Anterior cingulate cortex (tissue), 58 donors: ENCODE results near the gene FNIP2.
"Not testable (repeated sequence)": the region's sequence is repeated elsewhere in the genome, so short reads cannot be mapped to it uniquely, and the experiment has no call there.

ENCODE experiments used
- DNase-seq, 58 donors: peaks; one replicate each; lab custom pipeline; 2025; lab: John Stamatoyannopoulos, UW

The FNIP2 gene

DNA sequence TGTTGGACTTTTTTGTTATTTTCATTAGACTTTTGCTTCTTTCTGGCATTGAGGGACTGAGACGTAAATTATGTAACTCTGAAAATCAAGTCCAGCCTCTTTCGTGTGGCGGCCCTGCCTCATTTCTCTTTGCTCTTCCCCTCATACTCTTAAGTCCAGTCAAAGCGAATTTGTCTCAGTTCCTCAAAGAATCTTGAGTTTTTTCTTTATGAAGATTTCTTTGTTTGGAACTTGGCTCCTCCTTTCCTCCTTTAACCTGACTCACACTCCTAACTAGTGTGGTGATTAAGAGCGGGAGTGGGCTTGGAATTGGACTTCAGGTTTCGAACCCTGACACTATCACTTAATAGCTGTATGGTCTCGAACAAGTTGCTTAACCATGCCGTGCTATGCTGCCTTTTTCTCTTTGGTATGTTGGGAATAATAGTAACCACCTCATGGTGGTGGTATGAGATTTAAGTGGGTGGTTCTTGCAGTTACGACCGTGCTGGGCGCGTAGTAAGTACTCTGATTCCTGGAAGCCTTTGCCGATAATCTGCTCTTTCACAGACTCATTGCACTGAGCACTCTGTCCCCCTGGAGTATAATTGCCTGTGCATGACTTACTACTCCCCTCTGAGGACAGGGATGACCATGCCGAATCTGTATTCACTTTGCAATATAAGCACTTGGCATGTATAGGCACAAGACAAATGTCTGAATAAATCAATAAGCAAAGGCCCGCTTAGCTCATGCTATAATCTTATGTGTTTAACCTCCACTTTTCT, 19.1 kb downstream of the FNIP2 start:
- DNase-seq: no peak

DNA sequence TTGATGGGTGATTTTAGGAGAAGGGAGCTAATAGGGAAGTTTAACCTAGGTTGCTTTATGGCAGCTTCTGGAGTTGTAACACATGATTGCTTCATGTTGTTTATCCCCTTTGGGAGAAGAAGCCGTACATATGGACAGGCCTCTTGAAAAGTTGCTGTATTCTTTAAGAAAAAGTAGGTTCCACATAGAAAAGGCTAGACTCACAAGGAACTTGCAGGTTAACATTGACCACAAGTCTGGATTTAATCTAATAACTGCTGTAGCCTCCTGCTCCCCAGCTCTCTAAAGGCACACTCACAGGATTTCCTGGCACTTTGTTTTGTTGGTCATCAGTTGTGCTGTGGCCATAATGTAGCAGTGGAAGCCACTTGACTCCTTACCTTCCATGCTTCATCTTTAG, 19.7 kb downstream of the FNIP2 start:
- DNase-seq: no peak

DNA sequence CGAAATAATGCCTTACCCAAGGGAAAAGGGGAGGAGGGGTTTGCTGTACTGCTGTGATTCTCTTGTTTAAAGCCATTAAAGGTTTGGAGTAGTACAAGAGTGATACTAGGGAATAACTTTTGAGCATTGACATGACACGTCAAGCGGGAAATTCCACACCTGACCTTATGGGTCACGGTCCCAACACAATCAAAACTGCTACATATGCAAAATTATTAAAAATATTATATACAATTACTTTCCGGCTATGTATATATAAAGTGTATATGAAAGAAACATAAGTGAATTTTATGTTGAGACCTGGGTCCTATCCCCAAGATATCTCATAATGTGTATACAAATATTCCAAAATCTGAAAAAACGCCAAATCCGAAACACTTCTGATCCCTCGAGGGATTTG, 21.0 kb downstream of the FNIP2 start:
- no peak for DNase-seq

DNA sequence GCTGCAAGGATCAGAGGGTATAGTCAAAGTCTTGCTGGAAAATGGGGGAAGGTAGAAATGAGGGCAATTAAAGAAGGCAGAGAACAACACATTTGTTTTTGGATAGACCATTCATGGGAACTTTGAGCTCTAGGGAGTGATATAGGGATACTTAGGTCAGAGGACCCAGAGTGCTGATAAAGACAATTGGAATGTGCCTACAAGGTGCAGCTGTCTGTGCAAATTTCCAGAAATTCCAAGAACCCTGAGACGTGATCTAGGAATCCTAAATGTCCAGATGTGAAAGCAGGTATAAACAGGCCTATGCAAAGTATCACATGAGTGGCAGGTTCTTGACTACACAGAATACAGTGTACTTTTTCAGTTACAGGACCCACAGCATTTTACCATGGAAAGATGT, 24.2 kb downstream of the FNIP2 start:
- DNase-seq: no peak

DNA sequence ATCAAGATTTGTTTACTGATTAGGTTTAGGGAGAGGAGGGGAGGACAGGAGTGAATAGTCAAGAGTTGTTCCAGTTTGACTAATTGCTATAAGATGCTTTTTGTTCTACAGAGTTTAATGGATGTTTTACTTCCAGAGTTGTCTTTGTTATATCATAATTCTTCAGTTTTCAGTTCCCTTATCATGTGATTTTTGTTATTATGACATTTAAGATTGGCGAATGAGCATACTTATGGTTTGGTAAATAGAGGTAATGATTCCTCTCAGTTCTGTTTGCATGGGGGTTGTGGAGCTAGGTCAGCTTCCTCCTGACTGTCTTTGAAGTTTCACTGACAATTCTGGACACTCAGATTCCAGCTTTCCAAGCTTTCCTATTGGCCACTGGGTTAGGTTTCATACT, 24.6 kb downstream of the FNIP2 start:
- not testable (repeated sequence) for DNase-seq

DNA sequence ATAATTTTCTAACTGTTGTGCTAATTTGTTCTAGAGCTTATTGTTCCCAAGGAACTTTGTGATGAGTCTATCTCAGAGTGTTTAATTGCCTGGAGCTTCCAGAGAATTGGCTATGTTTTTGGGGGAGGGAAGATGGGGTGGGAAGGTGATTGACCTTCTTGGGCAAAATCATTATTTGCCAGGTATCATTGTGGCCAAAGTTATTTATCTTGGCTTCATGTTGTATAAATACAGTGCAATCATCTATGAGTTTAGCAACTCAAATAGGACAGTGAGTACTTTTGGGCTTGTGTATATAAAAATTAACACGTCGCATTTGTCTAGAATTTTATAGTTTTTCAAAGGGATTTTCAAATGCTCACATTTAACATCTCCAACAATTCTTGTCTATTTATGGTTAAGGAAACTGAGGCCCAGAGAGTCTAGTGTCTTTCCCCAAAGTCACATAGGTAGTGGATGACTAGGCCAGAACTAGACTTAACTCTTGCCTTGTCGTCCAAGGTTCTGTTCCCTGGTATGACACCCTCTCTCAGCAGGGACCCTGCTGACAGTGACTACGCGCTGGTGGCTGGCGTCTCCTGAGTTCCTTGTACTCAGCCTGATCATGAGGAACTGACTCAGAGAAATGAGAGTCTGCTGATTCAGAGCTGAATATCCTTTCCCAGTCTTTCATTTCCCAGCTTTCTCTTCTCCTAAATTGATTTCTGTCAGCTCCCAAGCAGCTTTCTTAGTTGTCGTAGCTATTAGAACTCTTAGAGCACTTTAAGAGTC, 27.7 kb downstream of the FNIP2 start:
- DNase-seq: no peak

DNA sequence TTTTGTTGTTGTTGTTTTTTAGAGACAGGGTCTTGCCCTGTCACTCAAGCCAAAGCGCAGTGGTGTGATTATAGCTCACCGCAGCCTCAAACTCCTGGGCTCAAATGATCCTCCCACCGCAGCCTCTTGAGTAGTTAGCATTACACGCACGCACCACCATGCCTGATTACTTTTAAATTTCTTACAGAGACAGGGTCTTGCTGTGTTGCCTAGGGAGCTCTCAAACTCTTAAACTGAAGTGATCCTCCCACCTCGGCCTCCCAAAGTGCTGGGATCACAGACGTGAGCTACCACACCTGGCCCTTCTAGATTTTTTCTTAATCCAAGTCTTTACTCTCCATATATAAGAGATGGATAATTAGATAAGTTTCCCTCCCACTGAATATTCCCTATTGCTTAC, 29.2 kb downstream of the FNIP2 start:
- DNase-seq: no peak

DNA sequence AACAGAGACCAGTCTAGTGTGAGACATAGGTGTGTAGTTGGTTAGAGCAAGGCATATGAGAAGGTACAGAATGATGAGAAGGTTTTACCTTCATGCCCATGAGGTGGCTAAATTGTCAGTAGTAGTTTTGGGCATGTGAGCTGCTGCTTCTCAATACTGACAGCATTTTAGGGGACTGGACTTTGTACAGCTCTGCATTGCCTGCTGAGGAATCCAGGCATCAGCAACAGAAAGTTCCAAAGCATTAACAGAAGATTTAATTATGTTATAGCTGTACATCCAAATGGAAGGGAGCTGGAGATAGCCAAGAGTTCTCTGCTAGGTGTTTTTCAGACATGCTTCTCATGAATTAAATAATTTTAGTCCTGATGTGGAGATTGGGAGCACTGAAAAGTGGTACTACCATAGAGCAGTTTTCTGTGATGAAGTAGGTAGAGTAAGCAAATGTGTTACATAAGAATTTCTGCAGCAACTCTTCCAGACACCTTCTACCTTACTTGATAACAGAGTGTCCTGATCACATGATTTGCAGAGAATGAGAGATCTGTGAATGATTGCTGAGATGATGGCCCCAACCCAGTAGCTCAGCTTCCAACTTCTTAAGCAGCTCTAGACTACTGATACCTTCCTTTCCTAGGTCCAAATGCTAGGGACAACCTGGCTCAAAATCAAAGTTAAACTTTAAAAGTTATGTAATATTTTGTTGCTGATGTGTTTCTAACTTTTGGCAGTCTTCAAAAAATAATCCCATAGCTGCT, 30.4 kb downstream of the FNIP2 start:
- DNase-seq: no peak

DNA sequence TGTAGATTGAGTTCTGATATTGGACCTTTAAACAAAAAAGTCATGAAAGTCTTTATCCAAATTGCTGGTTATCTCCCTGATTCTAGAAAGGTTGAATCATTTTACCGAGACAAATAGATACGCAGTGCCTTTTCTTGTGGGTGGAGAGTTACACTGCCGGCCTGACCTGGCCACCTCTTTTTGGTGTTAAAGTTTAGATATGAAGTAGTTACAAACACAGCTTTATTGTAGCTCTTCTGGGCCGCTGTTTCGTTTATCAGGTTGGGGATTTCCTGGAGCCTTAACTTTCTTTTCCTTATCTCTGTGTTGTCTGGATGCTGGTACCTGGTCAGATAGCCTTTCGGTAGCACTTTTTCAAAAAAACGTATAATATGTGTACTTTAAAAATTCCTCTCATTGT, 31.0 kb downstream of the FNIP2 start:
- DNase-seq: no peak

DNA sequence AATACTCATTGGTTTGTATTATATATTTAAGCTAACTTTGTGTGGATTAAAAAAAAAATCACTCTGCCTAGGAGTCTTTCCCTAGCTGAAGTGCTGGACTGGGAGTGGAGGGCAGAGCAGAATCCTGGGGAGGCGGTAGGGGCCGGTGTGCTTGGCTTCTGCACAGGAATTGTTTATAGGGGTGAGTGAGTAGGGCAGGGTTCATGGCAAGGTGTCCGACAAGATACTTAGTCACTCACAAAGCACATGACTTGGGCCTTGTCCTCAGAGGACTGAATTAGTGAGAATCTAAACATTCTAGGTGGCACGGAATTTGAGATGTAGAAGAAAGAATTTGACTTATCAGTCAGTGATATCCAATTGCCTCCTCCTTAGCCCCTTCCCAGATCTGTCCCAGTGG, 32.2 kb downstream of the FNIP2 start:
- DNase-seq: no peak

DNA sequence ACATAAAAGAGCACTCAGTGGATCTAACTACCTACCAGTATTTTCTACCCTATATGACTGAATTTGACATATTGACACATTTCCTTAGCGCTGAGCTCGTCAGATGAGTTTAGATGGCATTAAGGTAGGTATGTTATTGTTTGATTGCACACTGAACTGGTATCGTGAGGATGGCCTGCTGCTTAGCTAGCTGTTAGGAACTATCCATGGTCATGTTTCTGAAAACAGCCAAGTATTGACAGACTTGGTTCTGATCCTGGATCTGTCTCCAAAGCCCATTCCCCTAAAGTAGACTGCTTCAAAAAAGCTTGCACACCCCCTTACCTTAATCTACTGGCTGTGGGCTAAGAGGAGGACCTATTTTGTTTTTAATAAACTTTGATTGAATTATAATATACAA, 32.9 kb downstream of the FNIP2 start:
- no peak for DNase-seq

DNA sequence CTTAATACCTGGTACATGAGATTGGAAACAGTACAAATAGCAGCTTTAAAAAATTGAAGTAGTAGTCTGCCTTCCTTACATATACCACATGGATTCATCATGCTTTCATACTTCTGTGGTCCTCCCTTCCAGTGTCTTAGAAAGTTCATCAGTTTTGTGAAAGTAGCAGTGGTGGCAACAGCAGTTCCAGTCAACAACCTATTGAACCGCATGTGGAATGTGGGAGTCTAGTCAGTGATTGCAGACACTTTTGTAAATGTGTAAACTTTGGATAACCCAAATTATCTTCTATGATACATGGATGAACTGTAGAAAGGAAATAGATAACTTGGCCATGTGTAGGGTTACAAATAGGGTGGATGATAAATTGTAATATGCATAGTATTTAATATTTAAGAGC, 34.1 kb downstream of the FNIP2 start:
- DNase-seq: no peak

DNA sequence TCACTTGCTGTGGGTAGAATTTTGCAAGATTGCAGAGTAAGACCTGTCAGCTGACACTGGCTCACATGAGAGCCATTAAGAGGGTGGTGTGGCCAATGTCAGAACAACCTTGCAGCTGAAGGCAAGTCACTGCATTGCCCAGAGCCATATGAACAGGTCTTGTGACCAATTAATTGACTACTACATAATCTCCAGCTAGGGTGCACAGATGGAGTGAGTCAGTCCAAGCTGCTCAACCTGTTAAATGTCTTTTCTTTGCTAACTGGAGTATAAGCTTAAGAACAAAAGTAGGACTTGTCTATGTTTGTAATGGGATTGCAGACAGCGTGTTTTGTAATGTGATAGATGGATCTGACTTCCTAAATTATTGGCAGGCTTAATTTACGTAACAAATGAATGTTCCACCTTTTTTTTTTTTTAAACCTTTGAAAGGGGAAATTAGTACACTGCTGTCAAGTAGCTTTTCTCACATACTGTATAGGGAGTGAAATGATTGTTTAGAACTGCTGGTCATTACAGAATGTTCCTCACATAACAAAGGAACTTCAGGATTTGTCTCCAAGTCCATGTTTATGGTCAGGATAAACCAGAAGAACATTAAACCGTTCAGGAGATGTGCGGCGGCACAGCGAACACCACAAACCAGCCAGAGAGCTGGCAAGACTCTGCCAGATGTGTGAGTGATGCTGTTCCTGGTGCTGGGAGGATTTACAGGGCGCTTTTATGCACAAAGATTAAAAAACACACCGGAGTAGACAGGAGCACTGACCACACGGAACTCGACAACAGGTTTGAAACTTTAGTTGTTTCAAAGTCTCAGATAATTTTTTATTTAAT, 37.0 kb downstream of the FNIP2 start:
- DNase-seq: peak in 15 of 58 donors; percentile 4 to 68 (median 19)

DNA sequence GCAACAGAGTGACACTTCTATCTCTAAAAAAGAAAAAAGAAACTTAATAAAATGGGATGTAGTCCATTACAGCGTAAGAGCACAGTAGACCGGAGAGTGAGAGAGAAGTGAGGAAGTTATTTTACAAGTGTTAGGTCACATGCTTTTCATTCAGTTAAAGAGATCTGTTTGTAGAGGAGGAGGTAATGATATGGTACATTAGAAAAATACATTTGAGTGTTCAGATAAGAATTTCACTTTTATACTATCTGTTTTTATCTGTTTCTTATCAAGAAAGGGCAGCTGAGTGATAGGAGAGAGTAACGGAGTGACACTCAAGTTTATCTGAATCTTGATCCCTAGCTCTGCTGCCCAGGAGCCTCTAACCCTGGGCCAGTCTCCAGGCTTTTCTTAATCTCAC, 38.9 kb downstream of the FNIP2 start:
- DNase-seq: no peak

DNA sequence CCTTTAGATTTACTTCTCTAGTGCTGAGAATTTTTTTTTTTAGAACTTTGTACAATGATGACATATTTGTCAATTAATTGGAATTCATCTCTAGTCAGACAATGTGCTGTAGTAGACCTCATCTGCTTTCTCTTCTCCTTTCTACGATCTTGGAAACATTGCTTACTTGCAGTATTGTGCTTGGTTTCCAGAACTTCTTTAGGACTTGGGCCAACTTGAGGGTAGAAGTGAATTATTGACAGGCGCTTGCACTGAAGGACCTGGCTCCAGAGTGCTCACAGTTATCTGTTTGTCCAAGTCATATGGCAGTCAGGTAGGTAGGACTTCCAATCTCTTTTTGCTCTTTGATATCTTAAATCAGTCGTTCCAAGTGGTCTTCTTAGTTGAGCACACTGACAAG, 39.6 kb downstream of the FNIP2 start:
- DNase-seq: no peak

DNA sequence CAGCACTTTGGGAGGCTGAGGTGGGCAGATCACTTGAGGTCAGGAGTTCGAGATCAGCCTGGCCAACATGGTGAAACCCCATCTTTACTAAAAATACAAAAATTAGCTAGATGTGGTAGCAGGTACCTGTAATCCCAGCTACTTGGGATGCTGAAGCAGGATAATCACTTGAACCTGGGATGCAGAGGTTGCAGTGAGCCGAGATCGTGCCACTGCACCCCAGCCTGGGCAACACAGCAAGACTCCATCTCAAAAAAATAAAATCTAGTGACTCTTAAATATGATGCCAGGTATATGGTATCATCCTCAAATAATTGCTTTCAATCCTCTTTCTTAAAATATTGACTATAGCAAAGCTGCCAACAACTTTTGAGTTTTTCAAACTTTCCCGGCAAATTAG, 40.4 kb downstream of the FNIP2 start:
- DNase-seq: not testable (repeated sequence)

DNA sequence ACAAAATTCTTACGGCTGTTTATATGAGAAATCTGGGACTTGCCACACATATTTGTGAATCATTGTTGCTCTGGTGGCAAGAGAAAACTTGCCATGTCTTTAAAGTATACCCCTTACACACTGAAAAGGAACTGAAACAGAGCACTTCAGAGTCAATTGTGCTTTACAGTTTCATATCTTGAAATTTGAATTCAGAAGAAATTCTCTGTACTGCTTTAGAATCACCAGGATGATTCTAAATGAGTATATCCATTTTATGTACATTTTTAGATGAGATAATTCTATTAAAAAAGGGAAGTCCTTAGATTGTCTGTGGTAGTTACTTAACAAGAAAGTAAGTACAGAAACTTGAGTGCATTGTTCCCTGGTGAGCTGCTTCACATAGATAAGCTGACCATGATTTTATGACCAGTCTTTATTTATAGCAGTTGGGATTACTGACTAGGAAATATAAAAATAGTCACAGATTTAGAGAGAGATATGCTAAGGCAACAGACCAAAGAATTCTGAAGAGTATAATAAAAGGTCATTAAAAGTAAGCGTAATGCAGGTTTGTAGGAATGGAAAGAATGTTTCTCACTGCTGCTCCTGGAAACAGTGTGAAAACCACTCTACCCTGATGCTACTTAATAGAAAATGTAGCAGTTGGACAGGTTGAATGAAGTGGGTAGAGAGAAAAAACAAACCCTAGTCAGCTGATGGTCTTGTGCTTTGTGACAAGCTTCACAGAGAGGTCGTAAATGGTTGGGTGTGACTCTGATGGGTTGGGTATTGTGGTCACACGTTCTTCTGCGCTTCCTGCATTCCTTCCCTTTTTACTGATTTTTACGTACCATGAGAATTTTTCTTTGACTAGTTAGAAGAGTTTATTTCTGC, 41.0 kb downstream of the FNIP2 start:
- DNase-seq: no peak

DNA sequence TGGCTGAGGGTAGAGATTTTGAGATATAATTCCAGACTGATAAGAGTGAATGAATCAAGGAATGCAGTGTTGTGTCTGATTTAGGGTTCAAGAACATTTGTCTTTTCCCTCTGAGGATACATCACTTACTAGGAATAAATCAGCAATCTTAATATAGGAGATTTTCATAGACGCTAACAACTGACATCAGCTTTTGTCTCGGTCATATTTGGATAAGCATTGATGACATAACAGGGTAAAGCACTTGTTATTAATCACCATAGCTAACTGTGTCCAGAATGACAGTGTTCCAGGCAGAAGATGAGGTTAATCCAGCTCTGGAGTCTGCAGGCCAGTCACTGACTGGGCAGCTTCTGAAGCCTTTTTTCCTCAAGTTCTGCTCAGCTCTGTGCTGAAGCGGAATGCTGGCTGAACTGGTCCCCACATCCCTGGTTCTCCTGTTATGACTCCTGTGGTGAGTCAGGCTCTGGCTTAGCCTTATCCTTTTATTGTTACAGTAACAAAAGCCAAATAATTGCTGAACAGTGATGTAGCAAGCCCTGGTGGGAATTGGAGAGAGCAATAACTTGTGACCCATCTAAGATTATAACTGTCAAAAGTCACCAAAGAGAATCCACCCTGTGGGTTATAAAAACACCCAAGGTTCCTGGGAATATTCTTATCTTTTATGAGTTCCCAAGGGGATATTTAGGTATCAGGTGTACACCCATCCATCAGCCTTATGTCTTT, 41.8 kb downstream of the FNIP2 start:
- peak in 1 of 58 donors; percentile 24 for DNase-seq

DNA sequence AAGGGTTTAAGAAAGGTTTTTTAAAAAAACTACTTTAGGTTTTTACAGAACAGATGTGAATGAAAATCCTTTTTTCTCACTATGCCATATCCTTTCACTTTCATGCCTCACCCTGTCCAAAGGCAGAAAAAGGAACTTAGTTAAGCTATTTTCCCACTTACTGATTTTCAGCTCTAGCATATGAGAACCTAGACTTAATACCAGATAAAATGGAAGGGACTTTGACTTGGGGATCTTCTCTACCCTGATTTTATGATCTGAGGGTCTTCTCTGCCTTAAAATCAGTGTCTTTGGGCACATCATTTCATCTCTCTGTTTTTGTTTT, 42.4 kb downstream of the FNIP2 start:
- no peak for DNase-seq
